ENCODE results near the gene CDC14B.

Gene CDC14B

GRCh38 chr9:96604004-96604319, 15.7 kb downstream of the CDC14B start:
- TF ChIP-seq SIN3A (IDR thresholded peaks at IDR 0.05; ENCODE audit: borderline replicate concordance, insufficient read depth, low read length) (no peak), TAF1 (IDR thresholded peaks at IDR 0.05; ENCODE audit: borderline replicate concordance, insufficient read depth, low read length) (no peak), REST (IDR thresholded peaks at IDR 0.05; ENCODE audit: insufficient read depth in 1 of 2, low read depth in 2 of 2, low read length in 2 of 2) (no peak), POLR2AphosphoS5 (IDR thresholded peaks at IDR 0.05; ENCODE audit: low read depth, low read length) (no peak), FOXP2 (optimal IDR thresholded peaks at IDR 0.05; ENCODE audit: borderline replicate concordance, extremely low read depth, extremely low read length, insufficient read depth) (no peak)

- TF ChIP-seq REST (IDR thresholded peaks at IDR 0.05; ENCODE audit: insufficient read depth in 1 of 2, low read depth in 2 of 2, low read length in 2 of 2) (no peak), FOXP2 (optimal IDR thresholded peaks at IDR 0.05; ENCODE audit: borderline replicate concordance, extremely low read depth, extremely low read length, insufficient read depth) (no peak), TAF1 (IDR thresholded peaks at IDR 0.05; ENCODE audit: borderline replicate concordance, insufficient read depth, low read length) (no peak), SIN3A (IDR thresholded peaks at IDR 0.05; ENCODE audit: borderline replicate concordance, insufficient read depth, low read length) (no peak), POLR2AphosphoS5 (IDR thresholded peaks at IDR 0.05; ENCODE audit: low read depth, low read length) (no peak)
Observed at GRCh38 chr9:96603305-96604003, 16.2 kb downstream of the CDC14B start.

GRCh38 chr9:96599298-96599697, 20.3 kb downstream of the CDC14B start:
- TF ChIP-seq SIN3A (IDR thresholded peaks at IDR 0.05; ENCODE audit: borderline replicate concordance, insufficient read depth, low read length) (no peak), TAF1 (IDR thresholded peaks at IDR 0.05; ENCODE audit: borderline replicate concordance, insufficient read depth, low read length) (no peak), POLR2AphosphoS5 (IDR thresholded peaks at IDR 0.05; ENCODE audit: low read depth, low read length) (no peak), FOXP2 (optimal IDR thresholded peaks at IDR 0.05; ENCODE audit: borderline replicate concordance, extremely low read depth, extremely low read length, insufficient read depth) (no peak), REST (IDR thresholded peaks at IDR 0.05; ENCODE audit: insufficient read depth in 1 of 2, low read depth in 2 of 2, low read length in 2 of 2) (no peak)

- no peak for TF ChIP-seq FOXP2 (optimal IDR thresholded peaks at IDR 0.05; ENCODE audit: borderline replicate concordance, extremely low read depth, extremely low read length, insufficient read depth)
- no peak for TF ChIP-seq POLR2AphosphoS5 (IDR thresholded peaks at IDR 0.05; ENCODE audit: low read depth, low read length)
- no peak for TF ChIP-seq TAF1 (IDR thresholded peaks at IDR 0.05; ENCODE audit: borderline replicate concordance, insufficient read depth, low read length)
- TF ChIP-seq SIN3A (IDR thresholded peaks at IDR 0.05; ENCODE audit: borderline replicate concordance, insufficient read depth, low read length): no peak
- TF ChIP-seq REST (IDR thresholded peaks at IDR 0.05; ENCODE audit: insufficient read depth in 1 of 2, low read depth in 2 of 2, low read length in 2 of 2): no peak
Observed at GRCh38 chr9:96596601-96597111, 23.0 kb downstream of the CDC14B start.
